GM12891 (cell line): ENCODE data around the gene FARP2.
"Not testable (repeated sequence)": the region's sequence is repeated elsewhere in the genome, so short reads cannot be mapped to it uniquely, and the experiment has no call there.

Experiments
- POLR2A ChIP-seq: IDR thresholded peaks from 2 replicates; pipeline ENCODE4 v1.6.1; 2011; ENCODE audit warnings: low read depth, low read length, control low read depth
- POLR2AphosphoS5 ChIP-seq: IDR thresholded peaks from 2 replicates; pipeline ENCODE4 v1.6.1; 2011; ENCODE audit warnings: low read depth, low read length, control low read depth

GRCh38 chr2:241506317-241506716 lies 150.2 kb downstream of the FARP2 start:
- not testable (repeated sequence) for TF ChIP-seq POLR2A, POLR2AphosphoS5
